Measurements from ENCODE around the gene LIF. TPM values are rescaled to one million over a fixed set of nuclear protein-coding genes. Genes with fewer than 3 reads are reported as not detected.
A peak's percentile ranks its signal among the peaks of the same experiment; 100 is the strongest.

Gene LIF
- total and polyA plus RNA-seq, 2 experiments from 2014 or later = 8.2 to 13.4 TPM

DNA sequence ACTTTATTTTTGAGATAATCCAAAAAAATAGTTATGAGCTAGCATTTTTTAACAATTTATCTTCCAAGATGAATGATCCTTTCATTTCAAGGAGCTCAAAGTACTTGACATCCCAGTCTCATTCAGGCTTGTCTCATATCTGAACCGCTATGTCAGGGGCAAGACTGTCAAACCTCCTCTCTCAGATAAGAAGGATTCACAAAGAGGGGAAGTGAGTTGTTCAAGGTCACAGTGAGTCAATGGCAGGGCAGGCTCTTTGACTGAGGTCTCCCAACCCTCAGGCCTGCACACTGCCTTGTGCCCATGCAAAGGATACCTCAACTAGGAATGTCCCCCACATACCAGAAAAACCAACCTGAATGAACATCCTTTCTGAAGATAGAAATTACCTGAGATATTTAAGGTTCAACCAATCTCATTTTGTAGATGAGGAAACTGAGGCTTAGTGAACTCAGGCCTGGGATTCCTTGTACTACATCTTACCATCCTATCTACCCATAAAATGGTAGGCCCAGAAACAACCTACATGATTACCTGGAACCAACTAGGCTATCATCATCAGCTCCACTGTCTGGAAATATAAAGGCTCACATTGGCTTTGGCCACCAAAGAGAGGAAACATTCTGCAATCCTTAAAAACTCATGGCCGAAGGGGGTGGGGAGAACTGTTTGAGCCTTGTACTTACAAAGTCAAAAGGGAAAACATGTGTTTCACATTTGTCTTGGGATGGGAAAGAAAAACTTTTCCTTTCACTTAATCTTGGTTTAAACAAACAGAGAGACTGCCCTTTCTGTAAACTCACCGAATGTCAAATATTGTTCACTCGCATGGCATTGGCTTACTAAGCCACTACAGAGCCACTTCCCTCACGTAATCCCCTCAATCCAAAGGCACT lies 51.1 kb downstream of the LIF start:
- Histone ChIP-seq H3K4me3 (no peak overlapping the region), H3K27ac (peak overlapping the region; percentile 90), H2AFZ (no peak overlapping the region), H3K4me2 (peak overlapping the region; percentile 49), H3K79me2 (no peaks in the 10 kb centered on the region), H3K9me3 (ENCODE audit: low read depth) (no peaks in the 10 kb centered on the region), H3K36me3 (replicated peaks; ENCODE audit: insufficient read depth, low read depth) (no peaks in the 10 kb centered on the region), H3K27me3 (no peaks in the 10 kb centered on the region), H3K4me1 (ENCODE audit: insufficient read depth) (peaks cover 27% of the 10 kb centered on the region), H4K20me1 (ENCODE audit: insufficient read depth, poor library complexity, severe bottlenecking) (no peaks in the 10 kb centered on the region), H3K9me2 (replicated peaks; ENCODE audit: insufficient read depth) (no peaks in the 10 kb centered on the region)
- no peak for DNase-seq (ENCODE audit: low spot score)
- TF ChIP-seq EZH2 (IDR thresholded peaks at IDR 0.05; ENCODE audit: borderline replicate concordance) (no peak), EZH2phosphoT487 (IDR thresholded peaks at IDR 0.05; ENCODE audit: low read depth, severe bottlenecking, unreplicated experiment) (peak; percentile 83)
- WGBS (ENCODE audit: low lambda C conversion rate, missing lambda C conversion rate) = 26% methylated on average over 5 of the region's 5 CpGs

DNA sequence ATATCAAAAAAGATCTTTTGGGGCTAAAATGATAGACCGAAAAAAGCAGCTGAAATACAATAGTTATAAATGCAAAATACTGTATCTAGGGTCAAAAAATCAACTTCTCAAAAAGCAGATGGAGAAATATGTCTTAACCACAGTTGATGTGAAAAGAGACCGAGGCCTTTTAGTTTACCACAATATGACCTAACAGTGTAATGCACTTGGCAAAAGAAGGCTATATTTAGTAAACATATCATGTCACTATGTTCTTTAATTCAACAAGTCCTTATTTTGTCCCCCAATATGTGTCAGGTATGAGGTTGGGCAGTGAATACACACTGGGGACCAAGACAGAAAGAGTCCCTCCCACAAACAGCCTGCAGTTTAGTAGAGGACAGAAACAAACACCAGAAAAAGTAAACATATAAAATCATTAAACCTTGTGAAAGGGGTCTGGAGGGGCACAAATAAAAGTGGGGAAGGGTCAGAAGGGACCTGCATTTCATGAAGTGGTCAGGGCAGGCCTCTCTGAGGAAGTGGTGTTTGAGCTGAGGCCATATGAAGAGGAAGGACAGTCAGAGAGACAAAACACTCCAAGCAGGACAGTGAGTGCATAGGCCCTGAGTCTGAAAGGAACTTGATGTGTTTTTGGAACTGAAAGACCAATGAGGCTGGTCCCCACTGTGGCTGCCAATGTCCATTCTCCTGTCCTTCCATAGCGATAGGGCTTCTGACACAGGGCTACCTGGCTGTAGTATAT lies 53.4 kb downstream of the LIF start:
- no peak overlapping the region for H3K4me2 ChIP-seq
- H3K79me2 ChIP-seq = no peaks in the 10 kb centered on the region
- no peaks in the 10 kb centered on the region for H3K36me3 ChIP-seq (replicated peaks; ENCODE audit: insufficient read depth, low read depth)
- no peaks in the 10 kb centered on the region for H4K20me1 ChIP-seq (ENCODE audit: insufficient read depth, poor library complexity, severe bottlenecking)
- no peaks in the 10 kb centered on the region for H3K9me3 ChIP-seq (ENCODE audit: low read depth)
- DNase-seq (ENCODE audit: low spot score) = no peak
- no peaks in the 10 kb centered on the region for H3K27me3 ChIP-seq
- no peak overlapping the region for H3K4me3 ChIP-seq
- H3K27ac ChIP-seq = no peak overlapping the region
- WGBS (ENCODE audit: low lambda C conversion rate, missing lambda C conversion rate) = 94% methylated on average over 3 of the region's 3 CpGs
- no peak for TF ChIP-seq EZH2phosphoT487 (IDR thresholded peaks at IDR 0.05; ENCODE audit: low read depth, severe bottlenecking, unreplicated experiment)
- TF ChIP-seq, protein P1, sequence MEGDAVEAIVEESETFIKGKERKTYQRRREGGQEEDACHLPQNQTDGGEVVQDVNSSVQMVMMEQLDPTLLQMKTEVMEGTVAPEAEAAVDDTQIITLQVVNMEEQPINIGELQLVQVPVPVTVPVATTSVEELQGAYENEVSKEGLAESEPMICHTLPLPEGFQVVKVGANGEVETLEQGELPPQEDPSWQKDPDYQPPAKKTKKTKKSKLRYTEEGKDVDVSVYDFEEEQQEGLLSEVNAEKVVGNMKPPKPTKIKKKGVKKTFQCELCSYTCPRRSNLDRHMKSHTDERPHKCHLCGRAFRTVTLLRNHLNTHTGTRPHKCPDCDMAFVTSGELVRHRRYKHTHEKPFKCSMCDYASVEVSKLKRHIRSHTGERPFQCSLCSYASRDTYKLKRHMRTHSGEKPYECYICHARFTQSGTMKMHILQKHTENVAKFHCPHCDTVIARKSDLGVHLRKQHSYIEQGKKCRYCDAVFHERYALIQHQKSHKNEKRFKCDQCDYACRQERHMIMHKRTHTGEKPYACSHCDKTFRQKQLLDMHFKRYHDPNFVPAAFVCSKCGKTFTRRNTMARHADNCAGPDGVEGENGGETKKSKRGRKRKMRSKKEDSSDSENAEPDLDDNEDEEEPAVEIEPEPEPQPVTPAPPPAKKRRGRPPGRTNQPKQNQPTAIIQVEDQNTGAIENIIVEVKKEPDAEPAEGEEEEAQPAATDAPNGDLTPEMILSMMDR (IDR thresholded peaks at IDR 0.05; ENCODE audit: poor library complexity) = no peak
- peaks cover 27% of the 10 kb centered on the region for H3K4me1 ChIP-seq (ENCODE audit: insufficient read depth)
- H2AFZ ChIP-seq = no peak overlapping the region
- no peaks in the 10 kb centered on the region for H3K9me2 ChIP-seq (replicated peaks; ENCODE audit: insufficient read depth)

DNA sequence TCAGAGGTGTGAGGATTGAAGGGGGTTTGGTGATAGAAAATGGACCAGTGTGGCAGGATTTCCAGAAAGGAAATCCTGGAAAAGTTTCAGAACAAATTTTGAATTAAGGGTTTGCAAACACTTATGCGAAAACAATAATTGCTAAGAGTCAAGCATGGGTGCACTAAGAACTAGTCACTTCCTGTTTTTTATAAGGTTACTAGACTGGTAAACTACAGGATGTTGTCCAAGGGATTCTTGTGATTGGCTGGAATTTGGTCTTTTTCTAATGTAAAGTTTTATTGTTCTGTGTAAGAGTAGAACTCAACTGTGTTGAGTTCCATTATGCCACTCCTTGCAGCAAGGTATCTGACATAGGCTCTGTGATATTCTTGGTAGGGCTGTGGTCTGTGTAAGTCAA lies 54.1 kb downstream of the LIF start:
- no peak for DNase-seq (ENCODE audit: low spot score)
- no peaks in the 10 kb centered on the region for H3K79me2 ChIP-seq
- no peaks in the 10 kb centered on the region for H3K9me2 ChIP-seq (replicated peaks; ENCODE audit: insufficient read depth)
- peaks cover 27% of the 10 kb centered on the region for H3K4me1 ChIP-seq (ENCODE audit: insufficient read depth)
- no peak overlapping the region for H3K27ac ChIP-seq
- TF ChIP-seq, protein P1 (IDR thresholded peaks at IDR 0.05; ENCODE audit: poor library complexity) = no peak
- H3K4me2 ChIP-seq = no peak overlapping the region
- H3K36me3 ChIP-seq (replicated peaks; ENCODE audit: insufficient read depth, low read depth) = no peaks in the 10 kb centered on the region
- 87% methylated on average over 1 of the region's 1 CpG for WGBS (ENCODE audit: low lambda C conversion rate, missing lambda C conversion rate)
- H2AFZ ChIP-seq = no peak overlapping the region
- no peaks in the 10 kb centered on the region for H4K20me1 ChIP-seq (ENCODE audit: insufficient read depth, poor library complexity, severe bottlenecking)
- no peaks in the 10 kb centered on the region for H3K9me3 ChIP-seq (ENCODE audit: low read depth)
- no peaks in the 10 kb centered on the region for H3K27me3 ChIP-seq
- H3K4me3 ChIP-seq = no peak overlapping the region
